GM10847 (cell line): ENCODE results near the gene MRNIP.

Experiments
- POLR2A ChIP-seq: IDR thresholded peaks from 2 replicates; pipeline ENCODE4 v1.6.1; 2011; ENCODE audit not compliant: insufficient read length; ENCODE audit errors: extremely low read depth

Gene MRNIP

GRCh38 chr5:179840321-179840720 is 18.3 kb downstream of the MRNIP start:
- TF ChIP-seq POLR2A: no peak

GRCh38 chr5:179839328-179840256 is 19.0 kb downstream of the MRNIP start:
- no peak for TF ChIP-seq POLR2A

GRCh38 chr5:179837076-179838011 is 21.3 kb downstream of the MRNIP start:
- TF ChIP-seq POLR2A: no peak

GRCh38 chr5:179836225-179837019 is 22.2 kb downstream of the MRNIP start:
- no peak for TF ChIP-seq POLR2A

- no peak for TF ChIP-seq POLR2A
Measured at GRCh38 chr5:179834120-179834519, 24.5 kb downstream of the MRNIP start.

- TF ChIP-seq POLR2A: no peak
Measured at GRCh38 chr5:179833709-179834070, 24.9 kb downstream of the MRNIP start.

- TF ChIP-seq POLR2A: no peak
Measured at GRCh38 chr5:179833056-179833708, 25.4 kb downstream of the MRNIP start.

- TF ChIP-seq POLR2A: no peak
Measured at GRCh38 chr5:179832039-179832745, 26.4 kb downstream of the MRNIP start.

GRCh38 chr5:179830818-179831468 is 27.7 kb downstream of the MRNIP start:
- TF ChIP-seq POLR2A: no peak

- no peak for TF ChIP-seq POLR2A
Measured at GRCh38 chr5:179829732-179830435, 28.7 kb downstream of the MRNIP start.

GRCh38 chr5:179828756-179829421 is 29.7 kb downstream of the MRNIP start:
- TF ChIP-seq POLR2A: no peak

- no peak for TF ChIP-seq POLR2A
Measured at GRCh38 chr5:179827680-179828079, 30.9 kb downstream of the MRNIP start.

- TF ChIP-seq POLR2A: no peak
Measured at GRCh38 chr5:179825655-179826182, 32.9 kb downstream of the MRNIP start.
